Activated T-cell treated with anti-CD3 and anti-CD28 coated beads for 4 hours (primary cell): Measurements from ENCODE around the gene NHLRC4.
A peak's percentile ranks its signal among the peaks of the same experiment; 100 is the strongest.
"Not testable (repeated sequence)": the region's sequence is repeated elsewhere in the genome, so short reads cannot be mapped to it uniquely, and the experiment has no call there.

Source experiments
- DNase-seq: peaks from one replicate; pipeline ENCODE4 v3.0.0-alpha.2; 2020

The NHLRC4 gene

DNA sequence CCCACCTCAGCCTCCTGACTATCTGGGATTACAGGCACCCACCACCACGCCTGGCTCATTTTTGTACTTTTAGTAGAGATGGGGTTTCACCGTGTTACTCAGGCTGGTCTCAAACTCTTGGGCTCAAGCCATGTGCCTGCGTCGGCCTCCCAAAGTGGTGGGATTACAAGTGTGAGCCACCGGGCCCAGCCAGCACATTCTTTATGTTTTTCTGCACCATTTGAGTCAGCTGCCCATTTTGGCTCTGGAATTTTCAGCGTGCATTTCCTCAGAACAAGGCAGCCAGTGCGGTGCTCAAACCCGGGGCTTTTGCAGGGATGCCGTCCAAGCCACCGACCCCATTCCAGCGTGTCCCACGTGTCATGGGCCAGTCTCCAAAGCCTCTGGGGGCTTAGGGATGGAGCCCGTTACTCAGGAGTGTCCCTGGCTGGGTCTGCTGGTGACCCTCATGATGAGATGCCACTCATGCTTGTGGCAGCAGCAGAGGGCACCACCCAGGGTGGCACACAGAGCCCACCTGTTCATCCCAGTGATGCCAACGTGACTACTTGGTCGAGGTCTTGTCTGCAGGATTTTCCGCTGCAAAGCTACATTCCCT lies 19.3 kb downstream of the NHLRC4 start:
- no peak for DNase-seq

DNA sequence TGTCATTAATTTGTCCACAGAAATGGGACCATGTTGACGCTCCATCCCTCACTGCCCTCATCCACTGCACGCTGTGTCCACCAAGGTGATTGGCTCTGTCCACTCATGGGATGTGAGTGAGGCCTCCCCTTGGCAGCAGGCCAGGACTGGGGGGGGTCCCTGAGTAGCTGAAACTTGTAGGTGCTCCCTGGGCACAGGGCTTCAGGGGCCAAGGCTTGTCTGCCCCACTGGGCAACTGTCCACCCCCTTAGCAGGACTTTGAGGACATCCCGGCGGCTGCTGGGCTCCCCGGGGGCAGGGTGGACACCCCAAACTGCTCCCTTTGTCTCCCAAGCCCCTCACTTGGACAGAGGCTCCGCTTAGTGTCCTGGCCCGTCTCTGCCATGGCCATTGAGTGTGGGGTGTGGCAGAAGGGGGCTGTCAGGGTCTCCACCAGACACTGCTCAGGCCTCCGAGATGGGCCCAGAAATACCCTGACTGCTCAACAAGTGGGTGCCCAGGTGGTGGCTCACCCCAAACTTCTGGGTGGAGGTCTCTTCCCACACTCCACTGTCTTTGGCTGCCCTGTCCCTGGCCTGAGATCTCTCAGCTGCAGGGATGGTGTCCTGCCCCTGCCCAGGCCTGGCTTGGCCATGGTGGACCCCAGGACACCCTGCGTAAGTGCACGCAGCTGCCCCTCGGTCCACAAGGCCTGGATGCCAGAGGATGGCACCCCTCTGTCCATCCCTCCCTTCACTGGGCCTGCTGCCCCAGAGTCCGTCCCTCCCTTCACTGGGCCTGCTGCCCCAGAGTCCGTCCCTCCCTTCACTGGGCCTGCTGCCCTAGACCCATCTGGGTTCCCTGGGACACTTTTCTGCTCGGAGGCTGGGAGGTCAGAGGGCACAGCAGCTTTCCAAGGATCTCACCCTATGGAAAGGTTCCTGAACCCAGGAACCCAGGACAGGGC lies 20.1 kb downstream of the NHLRC4 start:
- DNase-seq = no peak

DNA sequence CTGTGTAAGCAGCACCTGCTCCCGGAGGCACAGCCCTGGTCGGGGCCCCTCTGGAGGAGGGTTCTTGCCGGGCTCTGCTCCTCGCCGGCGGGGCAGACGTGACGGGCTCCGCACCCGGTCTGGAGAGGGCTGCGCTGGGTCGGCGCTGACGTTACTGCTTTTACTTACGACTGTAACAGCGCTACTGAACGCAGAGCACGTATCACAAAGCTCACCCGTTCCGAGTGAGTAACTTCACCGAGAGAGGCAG lies 21.8 kb downstream of the NHLRC4 start:
- peak; percentile 51 for DNase-seq

DNA sequence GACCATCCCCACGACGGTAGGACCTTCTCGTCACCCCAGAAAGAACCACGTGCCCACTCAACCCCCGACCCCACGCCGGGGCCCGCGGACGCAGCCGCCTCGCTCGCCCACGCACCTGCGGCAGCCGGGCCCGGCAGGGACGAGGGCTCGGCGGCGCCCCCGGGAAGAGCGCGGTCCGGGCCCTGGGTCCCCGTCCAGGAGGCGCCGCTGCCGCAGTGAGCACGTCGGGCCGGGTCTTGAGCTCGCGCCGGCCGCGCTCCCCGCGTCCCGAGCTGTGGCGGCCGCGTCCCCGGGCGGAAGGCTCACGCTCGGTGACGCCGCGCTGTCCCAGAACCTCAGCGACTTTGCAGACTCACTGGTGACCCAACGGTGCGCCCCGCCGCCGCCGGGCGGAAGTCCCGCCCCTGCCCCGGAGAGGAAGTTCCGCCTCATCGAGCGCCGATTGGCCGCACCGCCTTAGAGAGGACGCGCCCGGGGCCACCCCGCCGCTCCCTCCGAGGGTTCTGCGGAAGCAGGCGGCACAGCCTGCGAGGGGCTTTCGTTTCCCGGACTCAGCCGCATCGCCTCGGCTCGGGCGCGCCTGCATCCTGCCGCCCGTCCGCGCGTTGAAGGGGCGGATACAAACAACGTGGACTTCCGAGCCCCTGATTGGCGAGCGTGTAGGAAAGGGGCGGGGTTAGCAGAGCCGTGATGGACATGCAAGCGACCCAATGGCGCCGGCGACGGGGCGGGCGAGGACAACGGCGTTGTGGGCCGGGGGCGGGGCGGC lies 22.3 kb downstream of the NHLRC4 start:
- peak; percentile 98 for DNase-seq

DNA sequence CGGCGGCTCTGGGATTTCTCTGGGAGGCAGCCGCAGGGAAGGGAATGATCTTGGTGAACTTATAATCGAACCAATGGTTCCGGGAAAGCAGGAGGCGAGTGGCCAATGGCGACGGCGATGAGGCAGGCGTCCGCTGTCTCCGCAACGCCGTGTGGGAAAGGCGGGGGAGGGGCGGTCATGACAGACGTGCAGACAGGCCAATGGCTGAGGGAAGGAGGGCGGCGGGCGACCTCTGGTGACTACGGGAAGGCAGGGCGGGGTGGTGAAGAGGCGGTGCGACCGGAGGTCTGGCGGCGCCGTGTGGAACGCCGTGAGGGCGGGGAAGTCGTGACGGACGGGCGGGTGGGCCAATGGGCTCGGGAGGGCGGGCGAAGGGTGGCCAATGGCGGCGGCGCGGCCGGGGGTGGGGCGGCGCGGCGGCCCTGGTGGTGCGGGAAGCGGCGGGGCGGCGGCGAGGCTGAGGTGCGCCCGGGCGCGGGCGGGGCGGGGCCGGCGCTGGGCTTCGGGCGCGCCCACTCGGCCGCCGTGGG lies 22.9 kb downstream of the NHLRC4 start, which contains the start of gene RAB40C:
TSS of gene RAB40C (plus strand) at position 409 of the 530 bp plus-strand sequence. CDS start 226 bp downstream, outside the sequence.
- peak; percentile 99 for DNase-seq

DNA sequence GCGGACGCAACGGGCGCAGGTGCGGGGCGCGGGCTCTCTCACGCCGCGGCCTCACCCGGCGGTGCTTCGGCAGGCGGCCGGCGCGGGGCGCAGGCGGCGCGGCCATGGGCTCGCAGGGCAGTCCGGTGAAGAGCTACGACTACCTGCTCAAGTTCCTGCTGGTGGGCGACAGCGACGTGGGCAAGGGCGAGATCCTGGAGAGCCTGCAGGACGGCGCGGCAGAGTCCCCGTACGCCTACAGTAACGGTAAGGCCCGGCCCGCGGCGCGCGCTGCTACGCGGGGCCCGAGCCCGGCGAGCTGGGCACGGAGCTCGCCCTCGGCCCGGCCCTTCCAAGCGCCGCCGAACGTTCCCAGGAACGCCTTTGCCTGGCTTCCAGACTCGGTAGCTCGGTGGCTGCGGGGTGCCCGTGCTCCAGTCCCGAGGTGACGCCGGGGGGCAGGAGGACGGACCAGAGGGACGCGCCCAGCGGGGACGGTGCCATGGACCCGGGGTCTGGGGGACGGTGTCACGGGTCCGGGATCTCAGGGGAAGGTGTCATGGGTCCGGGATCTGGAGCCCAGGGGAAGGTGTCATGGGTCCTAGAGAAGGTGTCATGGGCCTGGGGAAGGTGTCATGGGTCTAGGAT lies 23.5 kb downstream of the NHLRC4 start:
- no peak for DNase-seq

DNA sequence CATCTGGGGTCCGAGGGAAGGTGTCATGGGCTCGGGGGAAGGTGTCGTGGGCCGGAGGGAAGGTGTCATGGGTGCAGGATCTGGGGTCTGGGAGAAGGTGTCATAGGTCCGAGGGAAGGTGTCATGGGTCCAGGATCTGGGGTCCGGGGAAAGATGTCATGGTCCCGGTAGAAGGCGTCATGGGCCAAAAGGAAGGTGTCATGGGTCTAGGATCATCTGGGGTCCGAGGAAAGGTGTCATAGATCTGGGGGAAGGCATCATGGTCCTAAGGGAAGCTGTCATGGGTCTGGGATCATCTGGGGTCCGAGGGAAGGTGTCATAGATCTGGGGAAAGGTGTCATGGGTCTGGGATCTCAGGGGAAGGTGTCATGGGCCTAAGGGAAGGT lies 24.0 kb downstream of the NHLRC4 start:
- DNase-seq = no peak

DNA sequence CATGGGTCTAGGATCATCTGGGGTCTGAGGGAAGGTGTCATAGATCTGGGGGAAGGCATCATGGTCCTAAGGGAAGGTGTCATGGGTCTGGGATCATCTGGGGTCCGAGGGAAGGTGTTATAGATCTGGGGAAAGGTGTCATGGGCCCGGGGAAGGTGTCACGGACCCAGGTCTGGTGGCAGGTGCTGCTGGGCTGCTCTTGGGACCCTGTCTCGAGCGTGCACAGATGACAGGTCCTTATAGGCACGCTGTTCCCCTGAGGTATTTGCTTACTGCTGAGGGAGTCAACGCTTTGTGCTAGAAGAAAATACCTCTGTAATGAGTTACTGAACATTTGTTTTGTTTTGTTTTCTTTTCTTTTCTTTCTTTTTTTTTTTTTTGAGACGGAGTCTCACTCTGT lies 24.4 kb downstream of the NHLRC4 start:
- no peak for DNase-seq

DNA sequence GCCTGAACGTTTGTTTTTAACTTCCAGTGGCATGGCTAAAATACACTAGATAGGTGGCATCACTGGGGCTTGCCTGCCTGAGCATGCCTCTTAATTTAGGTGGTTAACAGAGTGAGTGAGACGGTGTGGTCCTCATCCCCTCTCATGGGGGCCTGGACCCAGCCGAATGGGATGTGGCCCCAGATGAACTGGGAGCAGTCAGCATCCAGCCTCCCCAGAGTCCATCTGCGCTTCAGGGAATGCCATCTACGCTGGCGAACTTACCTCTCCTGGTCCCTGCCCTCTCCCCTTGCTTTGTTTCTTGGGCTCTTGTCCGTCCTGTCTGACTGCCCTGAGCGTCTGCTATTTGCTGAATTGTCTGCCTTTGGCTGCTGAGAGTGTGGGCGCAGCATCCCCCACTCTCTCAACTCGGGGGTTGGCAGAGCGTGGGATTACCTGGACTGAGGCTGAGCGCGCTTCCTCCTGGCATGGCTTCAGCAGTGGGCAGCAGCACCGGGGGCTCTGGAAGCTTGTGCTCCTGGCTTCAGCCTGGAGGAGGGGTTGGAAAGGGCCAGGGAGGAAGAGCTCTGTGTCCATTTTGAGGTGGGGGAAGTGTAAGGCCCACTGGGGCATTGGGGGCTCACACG lies 25.2 kb downstream of the NHLRC4 start:
- DNase-seq = no peak

DNA sequence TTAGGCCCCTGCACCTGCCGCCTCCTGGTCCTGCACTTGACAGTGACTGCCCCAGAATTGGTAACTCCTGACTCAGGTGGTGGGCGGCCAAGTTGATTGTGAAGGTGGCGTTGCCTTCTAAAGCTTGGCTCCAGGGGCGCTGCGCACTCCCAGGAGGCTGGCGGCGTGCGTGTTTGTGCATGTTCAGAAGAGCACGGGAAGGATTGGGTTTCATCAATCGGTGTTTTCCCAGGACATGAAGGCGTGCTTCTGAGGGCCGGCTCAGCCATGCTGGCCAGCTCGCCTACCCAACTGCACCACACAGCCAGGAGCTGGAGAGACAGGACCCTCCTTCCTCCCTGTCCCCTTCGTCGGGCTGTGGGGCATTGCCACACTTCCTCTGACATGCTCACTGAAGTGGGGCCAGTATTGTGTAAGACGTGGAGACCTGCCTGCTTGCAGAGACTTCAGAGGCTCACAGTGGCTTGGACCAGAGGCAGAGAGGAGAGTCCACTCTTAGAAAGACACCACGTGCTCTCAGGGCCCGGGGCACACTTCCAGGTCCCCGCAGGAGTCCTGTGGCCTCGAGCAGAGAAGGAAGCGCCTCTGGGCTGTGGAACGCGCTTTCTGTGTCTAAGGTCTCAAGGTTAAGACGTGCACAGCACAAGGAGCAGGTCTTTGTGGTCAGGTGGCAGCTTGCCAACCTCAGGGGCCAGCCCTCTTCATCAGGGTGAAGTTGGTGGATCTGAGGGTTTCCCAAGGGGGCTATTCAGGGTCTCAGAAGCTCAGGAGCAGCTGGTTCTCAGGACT lies 25.9 kb downstream of the NHLRC4 start:
- no peak for DNase-seq

DNA sequence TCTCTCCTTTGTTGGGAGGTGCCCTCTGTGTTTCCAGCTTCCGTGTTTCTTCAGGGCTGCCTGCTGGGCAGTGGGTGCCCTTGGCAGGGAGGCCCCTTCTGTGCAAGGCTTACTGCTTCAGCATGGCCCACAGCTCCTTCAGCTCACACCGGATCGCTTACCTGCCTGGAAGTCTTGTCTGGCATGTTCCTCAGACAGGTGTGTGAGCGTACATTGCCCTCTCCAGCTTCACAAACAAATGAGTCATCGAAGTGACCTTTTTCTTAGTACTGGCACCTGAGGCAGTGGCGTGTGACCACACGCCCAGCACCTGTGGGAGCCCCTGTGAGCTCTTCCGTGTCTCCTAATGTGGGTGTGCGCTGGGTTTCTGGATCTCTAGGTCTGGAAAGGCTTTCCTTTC lies 26.6 kb downstream of the NHLRC4 start:
- no peak for DNase-seq

DNA sequence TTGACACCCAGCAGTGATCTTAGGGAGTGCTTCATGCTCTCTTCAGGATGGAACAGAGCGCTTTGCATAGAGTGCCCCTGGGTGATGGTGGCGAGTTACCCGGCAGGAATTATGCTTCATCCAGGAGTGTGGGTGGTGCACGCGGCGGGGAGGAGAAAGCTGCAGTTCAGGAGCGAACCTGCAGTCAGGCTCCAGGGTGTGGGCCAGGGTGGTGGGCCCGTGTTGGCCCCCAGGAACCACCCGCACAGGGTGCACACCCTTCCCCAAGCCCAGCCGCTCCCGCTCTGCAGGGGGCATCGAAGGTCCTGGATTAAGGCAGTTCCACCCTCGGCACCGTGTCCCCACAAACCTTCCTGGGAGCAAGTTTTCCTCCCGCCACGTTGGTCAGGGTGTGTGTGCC lies 27.0 kb downstream of the NHLRC4 start:
- DNase-seq = no peak

DNA sequence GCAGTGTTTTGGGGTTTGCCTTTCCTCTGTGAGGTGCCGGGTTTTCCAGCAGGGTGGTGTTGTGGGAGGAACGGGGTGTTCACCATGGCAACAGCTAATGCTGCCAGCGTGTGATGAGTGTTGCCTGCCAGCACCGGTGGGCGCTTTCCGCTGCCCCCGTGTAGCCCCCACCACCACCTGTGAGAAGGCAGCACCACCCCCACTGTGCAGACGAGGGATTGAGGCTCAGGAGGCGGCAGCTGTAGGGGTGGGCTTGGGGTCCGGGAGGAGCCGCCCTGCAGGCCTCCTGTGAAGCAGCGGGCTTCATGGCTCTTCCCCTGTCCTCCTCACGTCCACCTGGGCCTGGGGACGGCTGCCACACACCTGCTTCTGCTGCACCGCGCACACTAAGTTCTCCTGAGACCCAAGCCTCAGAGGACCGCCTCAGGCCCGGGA lies 28.3 kb downstream of the NHLRC4 start:
- no peak for DNase-seq

DNA sequence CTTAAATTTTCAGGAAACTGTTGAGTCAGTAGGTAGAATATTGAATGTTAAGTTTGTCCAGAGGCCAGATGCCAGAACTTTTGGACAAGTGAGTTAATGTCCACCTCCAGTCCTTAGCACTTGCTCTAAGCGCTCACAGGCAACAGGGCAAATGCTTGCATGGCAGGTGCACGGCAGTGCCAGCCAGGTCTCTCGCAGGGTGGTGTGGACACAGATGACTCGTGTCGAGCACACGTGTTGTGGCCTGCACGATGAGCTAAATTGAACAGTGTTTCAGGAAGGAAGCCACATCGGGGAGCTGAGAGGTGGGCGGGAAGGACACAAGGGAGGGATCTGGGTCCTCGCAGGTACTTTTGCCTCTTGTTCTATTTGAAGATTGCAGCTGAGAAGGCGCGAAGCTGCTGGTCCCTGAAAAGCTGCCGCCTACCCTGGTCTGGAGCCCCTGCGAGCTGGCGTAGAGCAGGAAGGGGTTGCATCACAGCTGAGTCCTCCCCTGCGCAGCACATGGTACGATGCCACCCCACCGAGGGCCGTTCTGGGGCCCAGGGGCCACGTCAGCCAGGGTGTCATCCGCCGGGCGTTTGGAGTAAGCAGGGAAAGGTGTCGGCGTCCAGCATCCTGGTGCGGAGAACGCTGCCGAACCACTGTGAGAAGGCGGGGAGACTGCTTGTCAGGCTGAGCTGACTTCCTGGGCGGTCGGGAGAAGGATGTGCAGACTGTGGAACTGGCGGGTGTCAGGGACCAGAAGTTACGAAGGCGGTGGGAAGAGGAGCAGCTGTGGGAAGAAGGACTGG lies 29.3 kb downstream of the NHLRC4 start:
- no peak for DNase-seq

DNA sequence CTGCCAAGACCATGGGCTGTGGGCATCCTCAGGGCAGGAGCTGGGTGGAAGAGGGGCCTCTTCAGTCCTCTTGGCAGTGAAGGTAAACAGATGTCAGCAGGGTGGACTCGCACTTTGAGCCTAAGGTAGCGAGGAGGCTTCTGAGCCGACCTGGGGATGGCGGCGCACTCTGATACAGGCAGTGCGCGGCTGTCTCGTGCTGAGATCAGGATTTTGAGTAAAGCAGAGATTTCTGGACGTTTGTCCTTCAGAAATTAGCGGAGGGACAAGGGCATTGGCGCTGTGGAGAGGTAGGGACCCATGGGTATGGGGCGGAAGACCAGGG lies 29.9 kb downstream of the NHLRC4 start:
- DNase-seq = no peak

DNA sequence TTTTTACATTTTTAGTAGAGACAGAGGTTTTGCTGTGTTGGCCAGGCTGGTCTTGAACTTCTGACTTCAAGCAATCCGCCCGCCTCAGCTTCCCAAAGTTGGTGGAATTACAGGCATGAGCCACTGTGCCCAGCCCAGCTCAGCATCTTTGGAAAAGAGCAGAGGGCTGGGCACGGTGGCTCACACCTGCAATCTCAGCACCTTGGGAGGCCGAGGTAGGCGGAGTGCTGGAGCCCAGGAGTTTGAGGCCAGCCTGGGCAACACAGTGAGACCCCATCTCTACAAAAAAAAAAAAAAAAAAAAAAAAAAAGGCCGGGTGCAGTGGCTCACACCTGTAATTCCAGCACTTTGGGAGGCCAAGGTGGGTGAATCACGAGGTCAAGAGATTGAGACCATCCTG lies 30.9 kb downstream of the NHLRC4 start:
- DNase-seq = not testable (repeated sequence)

DNA sequence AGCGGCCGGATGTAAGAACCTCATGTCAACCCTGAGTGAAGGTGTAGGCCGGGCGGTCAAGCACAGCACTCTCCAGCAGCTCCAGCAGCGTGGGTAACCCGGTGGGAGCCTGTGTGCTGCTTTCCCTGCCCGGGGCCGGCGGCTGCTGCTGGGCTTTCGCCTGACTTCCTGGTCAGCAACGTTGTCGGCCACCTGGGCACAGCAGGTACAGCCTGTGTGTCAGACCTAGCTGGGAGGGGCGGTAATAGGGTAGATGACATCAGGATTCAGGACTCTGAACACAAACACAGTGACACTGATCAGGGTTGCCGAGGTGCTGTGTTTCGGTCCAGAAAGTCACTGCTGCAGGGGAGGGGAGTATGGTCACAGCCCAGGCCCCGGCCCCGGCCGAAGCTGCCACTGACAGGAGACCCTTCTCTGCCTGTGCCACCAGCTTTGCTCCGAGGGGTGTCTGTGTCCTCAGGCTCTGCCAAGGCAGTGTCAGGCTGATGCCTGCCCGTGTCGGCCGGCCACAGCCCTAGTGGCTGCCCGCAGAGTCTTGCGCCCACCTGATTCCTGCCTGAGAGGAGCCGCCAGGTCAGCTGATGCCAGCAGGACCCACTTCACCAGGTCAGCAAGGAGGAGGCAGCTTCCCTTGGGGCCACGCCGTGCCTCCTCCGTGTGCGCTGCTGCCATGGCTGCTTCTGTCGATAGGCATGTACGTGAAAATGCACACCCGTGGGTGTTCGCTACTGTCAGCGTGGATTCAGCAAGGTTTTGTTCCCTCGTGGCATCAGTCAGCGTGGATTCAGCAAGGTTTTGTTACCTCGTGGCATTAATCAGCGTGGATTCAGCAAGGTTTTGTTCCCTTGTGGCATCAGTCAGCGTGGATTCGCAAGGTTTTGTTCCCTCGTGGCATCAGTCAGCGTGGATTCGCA lies 32.3 kb downstream of the NHLRC4 start:
- no peak for DNase-seq

DNA sequence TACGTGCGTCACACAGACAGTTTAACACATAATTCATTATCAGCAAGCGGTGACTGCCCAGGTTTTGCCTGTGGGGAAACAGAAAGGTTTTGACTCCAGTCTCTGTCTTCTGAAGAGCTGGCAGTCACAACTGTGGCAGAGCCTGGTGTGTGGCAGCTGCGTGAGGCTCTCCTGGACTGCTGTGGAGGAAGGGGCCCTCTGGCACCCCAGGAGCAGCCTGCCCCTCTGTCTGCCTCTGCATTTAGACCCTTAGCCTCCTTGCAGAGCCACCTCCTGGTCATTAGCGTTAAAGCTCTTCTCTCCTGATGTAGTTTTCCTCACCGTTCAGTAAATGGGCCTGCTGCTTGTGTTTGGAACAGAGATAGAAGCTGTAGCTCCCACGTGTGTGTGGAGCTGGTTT lies 34.0 kb downstream of the NHLRC4 start:
- DNase-seq = no peak

DNA sequence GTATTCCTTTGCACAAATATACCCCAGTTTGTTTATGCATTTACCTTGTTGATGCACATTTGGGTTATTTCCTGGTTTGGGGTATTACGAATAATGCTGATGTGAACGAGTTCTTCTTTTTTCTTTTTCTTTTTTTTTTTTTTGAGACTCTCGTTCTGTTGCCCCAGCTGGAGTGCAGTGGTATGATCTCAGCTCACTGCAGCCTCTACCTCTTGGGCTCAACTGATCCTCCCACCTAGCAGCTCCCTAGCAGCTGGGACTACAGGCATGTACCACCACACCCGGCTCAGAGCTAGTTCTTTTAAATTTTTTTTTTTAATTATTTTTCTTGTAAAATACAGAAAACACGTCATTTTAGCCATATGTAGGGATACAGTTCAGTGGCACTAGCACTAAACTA lies 37.1 kb downstream of the NHLRC4 start:
- no peak for DNase-seq
